Measurements from ENCODE around the gene GPR135.

The GPR135 gene

GRCh38 chr14:59490756-59491155 is 25.6 kb upstream of the GPR135 start:
- no peak overlapping the region for H3K27ac ChIP-seq (ENCODE audit: low read length)
- no peaks in the 10 kb centered on the region for H3K4me1 ChIP-seq (ENCODE audit: control insufficient read depth, insufficient read depth, low read length)
- WGBS (ENCODE audit: insufficient coverage, insufficient read length) = no CpG with 5 or more reads among the region's 3 CpGs
- peaks cover 6% of the 10 kb centered on the region; the same call in 1 of the 2 replicates for H3K36me3 ChIP-seq (ENCODE audit: control insufficient read depth, insufficient read depth, low read length)
- no peaks in the 10 kb centered on the region for H3K9me3 ChIP-seq (ENCODE audit: control insufficient read depth, insufficient read depth, low read length)
- DNase-seq (ENCODE audit: low read depth, low spot score) = no peak
- no peak overlapping the region for H3K4me3 ChIP-seq (ENCODE audit: low read length)
- H3K27me3 ChIP-seq (ENCODE audit: control insufficient read depth, insufficient read depth, low read length) = no peaks in the 10 kb centered on the region

- WGBS (ENCODE audit: insufficient coverage, insufficient read length) = no CpG with 5 or more reads among the region's 32 CpGs
- peak overlapping the region; percentile 69 for H3K4me3 ChIP-seq (ENCODE audit: low read length)
- H3K27ac ChIP-seq (ENCODE audit: low read length) = no peak overlapping the region
- no peaks in the 10 kb centered on the region for H3K4me1 ChIP-seq (ENCODE audit: control insufficient read depth, insufficient read depth, low read length)
- no peaks in the 10 kb centered on the region; the same call in 1 of the 2 replicates for H3K36me3 ChIP-seq (ENCODE audit: control insufficient read depth, insufficient read depth, low read length)
- H3K9me3 ChIP-seq (ENCODE audit: control insufficient read depth, insufficient read depth, low read length) = no peaks in the 10 kb centered on the region
- no peak for DNase-seq (ENCODE audit: low read depth, low spot score)
- H3K27me3 ChIP-seq (ENCODE audit: control insufficient read depth, insufficient read depth, low read length) = no peaks in the 10 kb centered on the region
Measured at GRCh38 chr14:59484639-59485175, 19.5 kb upstream of the GPR135 start.

- Histone ChIP-seq H3K36me3 (ENCODE audit: control insufficient read depth, insufficient read depth, low read length) (no peaks in the 10 kb centered on the region; the same call in 1 of the 2 replicates), H3K9me3 (ENCODE audit: control insufficient read depth, insufficient read depth, low read length) (no peaks in the 10 kb centered on the region), H3K4me1 (ENCODE audit: control insufficient read depth, insufficient read depth, low read length) (no peaks in the 10 kb centered on the region), H3K4me3 (ENCODE audit: low read length) (peak within 1 kb of the TSS; percentile 69), H3K27ac (ENCODE audit: low read length) (no peak within 1 kb of the TSS), H3K27me3 (ENCODE audit: control insufficient read depth, insufficient read depth, low read length) (no peaks in the 10 kb centered on the region)
- peak; percentile 92 for DNase-seq (ENCODE audit: low read depth, low spot score)
- WGBS (ENCODE audit: insufficient coverage, insufficient read length) = no CpG with 5 or more reads among the region's 92 CpGs
Measured at GRCh38 chr14:59483819-59484638, 18.8 kb upstream of the GPR135 start, which contains the start of the genes JKAMP and L3HYPDH. Gene JKAMP, plus strand, starts transcription at chr14:59484517. Its CDS starts 73 bp downstream, at chr14:59484590. Gene L3HYPDH, minus strand, starts transcription at chr14:59484408. Its CDS starts 92 bp downstream, at chr14:59484316.

GRCh38 chr14:59483363-59483762 is 18.2 kb upstream of the GPR135 start:
- no peaks in the 10 kb centered on the region for H3K4me1 ChIP-seq (ENCODE audit: control insufficient read depth, insufficient read depth, low read length)
- no peaks in the 10 kb centered on the region for H3K27me3 ChIP-seq (ENCODE audit: control insufficient read depth, insufficient read depth, low read length)
- DNase-seq (ENCODE audit: low read depth, low spot score) = no peak
- no CpG with 5 or more reads among the region's 16 CpGs for WGBS (ENCODE audit: insufficient coverage, insufficient read length)
- H3K27ac ChIP-seq (ENCODE audit: low read length) = no peak overlapping the region
- H3K36me3 ChIP-seq (ENCODE audit: control insufficient read depth, insufficient read depth, low read length) = no peaks in the 10 kb centered on the region; the same call in 1 of the 2 replicates
- no peaks in the 10 kb centered on the region for H3K9me3 ChIP-seq (ENCODE audit: control insufficient read depth, insufficient read depth, low read length)
- peak overlapping the region; percentile 69; the same call in 1 of the 2 replicates for H3K4me3 ChIP-seq (ENCODE audit: low read length)

GRCh38 chr14:59482541-59483331 is 17.6 kb upstream of the GPR135 start:
- Histone ChIP-seq H3K27ac (ENCODE audit: low read length) (no peak overlapping the region), H3K4me3 (ENCODE audit: low read length) (peak overlapping the region; percentile 69; the same call in 1 of the 2 replicates), H3K4me1 (ENCODE audit: control insufficient read depth, insufficient read depth, low read length) (no peaks in the 10 kb centered on the region), H3K27me3 (ENCODE audit: control insufficient read depth, insufficient read depth, low read length) (no peaks in the 10 kb centered on the region), H3K9me3 (ENCODE audit: control insufficient read depth, insufficient read depth, low read length) (no peaks in the 10 kb centered on the region), H3K36me3 (ENCODE audit: control insufficient read depth, insufficient read depth, low read length) (no peaks in the 10 kb centered on the region; the same call in 1 of the 2 replicates)
- WGBS (ENCODE audit: insufficient coverage, insufficient read length) = no CpG with 5 or more reads among the region's 6 CpGs
- DNase-seq (ENCODE audit: low read depth, low spot score) = no peak

- Histone ChIP-seq H3K4me3 (ENCODE audit: low read length) (no peak overlapping the region), H3K4me1 (ENCODE audit: control insufficient read depth, insufficient read depth, low read length) (no peaks in the 10 kb centered on the region), H3K27me3 (ENCODE audit: control insufficient read depth, insufficient read depth, low read length) (no peaks in the 10 kb centered on the region), H3K27ac (ENCODE audit: low read length) (no peak overlapping the region), H3K36me3 (ENCODE audit: control insufficient read depth, insufficient read depth, low read length) (no peaks in the 10 kb centered on the region; the same call in 1 of the 2 replicates), H3K9me3 (ENCODE audit: control insufficient read depth, insufficient read depth, low read length) (no peaks in the 10 kb centered on the region)
- WGBS (ENCODE audit: insufficient coverage, insufficient read length) = no CpG with 5 or more reads among the region's 2 CpGs
- DNase-seq (ENCODE audit: low read depth, low spot score) = no peak
Measured at GRCh38 chr14:59481871-59482540, 16.8 kb upstream of the GPR135 start.

- Histone ChIP-seq H3K27me3 (ENCODE audit: control insufficient read depth, insufficient read depth, low read length) (no peaks in the 10 kb centered on the region), H3K4me1 (ENCODE audit: control insufficient read depth, insufficient read depth, low read length) (no peaks in the 10 kb centered on the region), H3K36me3 (ENCODE audit: control insufficient read depth, insufficient read depth, low read length) (no peaks in the 10 kb centered on the region; the same call in 1 of the 2 replicates), H3K9me3 (ENCODE audit: control insufficient read depth, insufficient read depth, low read length) (no peaks in the 10 kb centered on the region), H3K4me3 (ENCODE audit: low read length) (no peak overlapping the region), H3K27ac (ENCODE audit: low read length) (no peak overlapping the region)
- WGBS (ENCODE audit: insufficient coverage, insufficient read length) = no CpG with 5 or more reads among the region's 2 CpGs
- DNase-seq (ENCODE audit: low read depth, low spot score) = no peak
Measured at GRCh38 chr14:59481407-59481806, 16.2 kb upstream of the GPR135 start.

GRCh38 chr14:59480166-59480565 is 15.0 kb upstream of the GPR135 start:
- no peaks in the 10 kb centered on the region; the same call in 1 of the 2 replicates for H3K36me3 ChIP-seq (ENCODE audit: control insufficient read depth, insufficient read depth, low read length)

GRCh38 chr14:59478540-59478939 is 13.4 kb upstream of the GPR135 start:
- no CpG with 5 or more reads among the region's 3 CpGs for WGBS (ENCODE audit: insufficient coverage, insufficient read length)
- Histone ChIP-seq H3K4me3 (ENCODE audit: low read length) (no peak overlapping the region), H3K4me1 (ENCODE audit: control insufficient read depth, insufficient read depth, low read length) (no peaks in the 10 kb centered on the region), H3K9me3 (ENCODE audit: control insufficient read depth, insufficient read depth, low read length) (no peaks in the 10 kb centered on the region), H3K36me3 (ENCODE audit: control insufficient read depth, insufficient read depth, low read length) (no peaks in the 10 kb centered on the region; the same call in 1 of the 2 replicates), H3K27me3 (ENCODE audit: control insufficient read depth, insufficient read depth, low read length) (no peaks in the 10 kb centered on the region), H3K27ac (ENCODE audit: low read length) (no peak overlapping the region)
- no peak for DNase-seq (ENCODE audit: low read depth, low spot score)

More at GRCh38 chr14:59480166-59480565, 15.0 kb upstream of the GPR135 start:
- Histone ChIP-seq H3K4me1 (ENCODE audit: control insufficient read depth, insufficient read depth, low read length) (no peaks in the 10 kb centered on the region), H3K27me3 (ENCODE audit: control insufficient read depth, insufficient read depth, low read length) (no peaks in the 10 kb centered on the region), H3K4me3 (ENCODE audit: low read length) (no peak overlapping the region), H3K9me3 (ENCODE audit: control insufficient read depth, insufficient read depth, low read length) (no peaks in the 10 kb centered on the region), H3K27ac (ENCODE audit: low read length) (no peak overlapping the region)
- DNase-seq (ENCODE audit: low read depth, low spot score) = no peak
- no CpG with 5 or more reads among the region's 1 CpG for WGBS (ENCODE audit: insufficient coverage, insufficient read length)

Data from iPS DF 6.9 (cell line).